Measurements from ENCODE around the gene VPS72.
"Not testable (repeated sequence)": the region's sequence is repeated elsewhere in the genome, so short reads cannot be mapped to it uniquely, and the experiment has no call there.

Gene VPS72, protein sequence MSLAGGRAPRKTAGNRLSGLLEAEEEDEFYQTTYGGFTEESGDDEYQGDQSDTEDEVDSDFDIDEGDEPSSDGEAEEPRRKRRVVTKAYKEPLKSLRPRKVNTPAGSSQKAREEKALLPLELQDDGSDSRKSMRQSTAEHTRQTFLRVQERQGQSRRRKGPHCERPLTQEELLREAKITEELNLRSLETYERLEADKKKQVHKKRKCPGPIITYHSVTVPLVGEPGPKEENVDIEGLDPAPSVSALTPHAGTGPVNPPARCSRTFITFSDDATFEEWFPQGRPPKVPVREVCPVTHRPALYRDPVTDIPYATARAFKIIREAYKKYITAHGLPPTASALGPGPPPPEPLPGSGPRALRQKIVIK

DNA sequence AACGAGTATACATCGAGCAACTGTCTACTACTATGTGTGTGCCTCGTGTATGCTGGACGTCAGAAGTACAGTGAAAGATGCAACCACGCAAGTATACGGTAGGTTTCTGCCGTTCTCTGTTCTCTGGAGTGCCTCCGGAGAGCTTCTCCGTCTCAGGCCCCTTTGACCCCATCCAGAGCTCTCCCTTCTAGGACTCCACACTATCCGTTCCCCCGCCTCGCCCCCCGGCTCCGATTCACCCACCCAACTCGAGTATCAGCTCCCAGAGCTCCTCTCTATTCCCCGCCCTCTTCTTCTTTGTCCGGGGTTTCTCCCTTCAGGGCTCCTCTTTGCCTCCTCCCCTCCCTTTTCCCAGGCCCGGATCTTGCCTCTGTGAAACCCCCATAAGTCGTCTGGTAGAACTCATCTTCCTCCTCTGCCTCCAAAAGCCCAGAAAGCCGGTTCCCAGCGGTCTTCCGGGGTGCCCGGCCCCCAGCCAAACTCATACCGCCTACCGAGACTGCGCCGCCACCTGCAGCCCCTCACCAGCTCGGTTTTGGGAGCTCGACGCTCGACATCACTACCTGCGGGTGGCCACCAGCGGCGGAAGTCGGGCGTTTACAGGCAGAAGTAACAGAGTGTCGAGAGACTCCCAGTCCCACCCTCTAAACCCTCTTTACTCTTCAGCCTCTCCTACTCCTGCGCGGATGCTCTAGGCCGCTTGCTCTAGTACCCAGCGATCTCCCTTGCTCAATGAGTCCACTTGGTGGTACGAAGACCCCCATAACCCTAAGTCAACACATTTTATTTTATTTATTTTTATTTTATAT is at the start of gene VPS72:
Gene VPS72, minus strand, starts transcription at position 561 of the 809 bp plus-strand sequence. Its CDS starts 76 bp downstream, at position 485.
- peak within 1 kb of the TSS; percentile 97 for H3K4me3 ChIP-seq (ENCODE audit: low read depth, low read length)

DNA sequence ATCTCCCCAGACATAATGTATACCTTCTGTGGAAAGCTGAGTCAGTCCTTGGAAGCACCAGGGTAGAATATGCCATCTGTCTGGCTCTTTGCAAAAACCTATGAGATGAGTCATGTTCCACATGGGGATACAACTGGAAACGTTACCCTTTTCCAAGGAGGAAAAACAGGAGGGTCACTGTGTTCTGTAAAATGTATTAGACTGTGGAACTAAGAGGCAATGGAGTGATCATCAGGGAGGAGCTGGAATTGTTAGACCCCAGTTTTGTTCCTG is 48.4 kb upstream of the VPS72 start:
- no peak overlapping the region for H3K4me3 ChIP-seq (ENCODE audit: low read depth, low read length)

DNA sequence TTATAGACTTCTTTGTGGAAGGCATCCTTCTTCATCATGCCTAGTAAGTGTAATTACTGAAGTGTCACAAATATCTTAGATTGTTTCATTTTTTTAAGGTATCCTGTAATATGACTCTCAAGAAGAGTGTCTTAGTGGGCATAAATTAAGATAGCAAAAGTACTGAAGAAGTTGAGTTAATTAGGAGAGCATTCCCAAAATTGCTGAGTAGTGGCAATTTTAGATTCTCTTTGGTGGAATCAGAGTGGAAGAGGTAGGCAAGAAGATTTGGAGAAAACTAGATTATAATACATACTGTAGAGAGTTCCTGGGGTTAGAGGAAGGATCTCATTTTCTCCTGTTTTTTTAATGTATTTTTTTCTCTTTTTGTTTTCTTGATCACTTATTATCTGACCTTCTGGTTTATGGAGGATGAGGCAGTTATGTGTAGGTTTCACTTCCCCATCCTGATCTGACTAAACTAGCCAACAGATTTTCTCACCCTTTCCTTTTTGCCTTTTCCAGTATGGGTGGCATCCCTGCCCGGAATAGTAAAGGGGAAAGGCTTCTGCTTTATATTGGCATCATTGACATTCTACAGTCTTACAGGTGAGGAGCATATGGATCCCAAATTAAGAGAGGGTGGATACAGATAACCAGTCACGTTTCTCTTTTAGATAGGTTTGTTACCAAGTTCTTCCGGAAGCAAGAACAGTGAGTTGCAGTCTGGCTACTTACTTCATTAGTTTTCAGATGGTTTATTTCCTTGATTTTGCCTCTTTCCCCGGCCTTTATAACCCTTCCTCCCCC is 47.9 kb upstream of the VPS72 start:
- H3K4me3 ChIP-seq (ENCODE audit: low read depth, low read length): no peak overlapping the region

DNA sequence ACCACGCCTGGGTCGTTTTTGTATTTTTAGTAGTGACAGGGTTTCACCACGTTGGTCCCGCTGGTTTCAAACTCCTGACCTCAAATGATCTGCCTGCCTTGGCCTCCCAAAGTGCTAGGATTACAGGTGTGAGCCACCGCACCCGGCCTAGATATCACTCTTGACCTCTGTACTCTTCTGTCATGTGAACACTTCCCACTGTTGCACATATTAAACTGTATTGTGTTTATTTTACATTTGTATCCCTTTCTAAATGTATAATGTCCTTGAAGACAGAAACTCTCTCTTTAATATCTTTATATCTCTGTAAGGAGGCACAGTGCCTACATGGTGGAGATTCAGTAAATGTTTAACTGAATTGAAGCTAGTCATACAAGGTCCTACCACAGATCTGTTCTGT is 45.2 kb upstream of the VPS72 start:
- H3K4me3 ChIP-seq (ENCODE audit: low read depth, low read length): no peak overlapping the region

DNA sequence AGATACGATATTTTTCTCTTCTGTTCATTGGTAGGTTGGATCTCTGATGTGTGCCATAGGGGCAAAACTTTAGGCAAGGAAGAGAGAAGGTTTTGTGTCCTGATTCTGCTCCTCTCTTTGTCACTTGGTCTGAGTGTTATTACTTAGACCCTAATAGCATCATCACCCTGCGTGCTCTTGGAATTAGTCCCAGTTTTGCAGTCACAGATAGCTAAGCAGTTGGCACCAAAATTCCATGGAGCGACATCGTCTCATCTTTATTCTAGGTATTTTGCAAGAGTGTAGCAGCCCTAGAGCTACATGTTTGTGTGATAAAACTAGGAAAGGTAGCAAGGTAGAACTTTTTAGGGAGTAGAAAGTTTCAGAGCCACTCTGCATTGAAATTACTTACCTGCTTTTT is 32.1 kb upstream of the VPS72 start:
- H3K4me3 ChIP-seq (ENCODE audit: low read depth, low read length): no peak overlapping the region

DNA sequence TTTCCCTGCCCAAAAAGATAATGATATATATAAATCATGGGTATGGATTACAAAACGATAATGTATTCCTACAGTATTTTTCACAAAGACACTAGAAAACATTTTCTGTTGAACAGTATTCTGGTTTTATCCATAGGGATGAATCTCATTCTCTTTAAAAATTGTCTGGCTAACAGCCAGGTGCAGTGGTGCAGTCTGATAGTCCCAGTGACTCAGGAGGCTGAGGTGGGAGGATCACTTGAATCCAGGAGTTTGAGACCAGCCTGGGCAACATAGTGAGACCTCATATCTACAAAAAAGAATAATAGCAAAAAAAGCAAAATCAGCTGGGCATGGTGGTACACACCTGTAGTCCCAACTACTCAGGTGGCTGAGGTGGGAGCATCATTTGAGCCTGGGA is 31.6 kb upstream of the VPS72 start:
- no peak overlapping the region for H3K4me3 ChIP-seq (ENCODE audit: low read depth, low read length)

DNA sequence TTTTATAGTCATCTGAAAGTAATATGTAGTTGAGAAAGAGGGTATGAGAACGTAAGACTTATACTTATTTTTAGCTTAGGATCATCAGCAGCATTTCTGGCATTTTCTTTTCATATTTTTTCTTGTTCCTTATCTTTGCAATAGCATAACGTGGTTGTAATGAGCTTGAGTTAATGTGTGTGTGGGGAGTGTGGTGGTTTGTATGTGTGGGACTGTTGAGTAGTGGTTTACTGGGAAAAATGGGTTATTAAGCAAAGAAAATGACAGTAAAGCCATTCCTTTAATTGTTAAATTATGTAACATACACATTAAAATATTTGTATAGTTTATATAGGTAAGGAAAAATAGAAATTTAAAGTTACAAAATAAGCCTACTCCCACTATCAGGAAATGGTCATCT is 23.6 kb upstream of the VPS72 start:
- no peak overlapping the region for H3K4me3 ChIP-seq (ENCODE audit: low read depth, low read length)

DNA sequence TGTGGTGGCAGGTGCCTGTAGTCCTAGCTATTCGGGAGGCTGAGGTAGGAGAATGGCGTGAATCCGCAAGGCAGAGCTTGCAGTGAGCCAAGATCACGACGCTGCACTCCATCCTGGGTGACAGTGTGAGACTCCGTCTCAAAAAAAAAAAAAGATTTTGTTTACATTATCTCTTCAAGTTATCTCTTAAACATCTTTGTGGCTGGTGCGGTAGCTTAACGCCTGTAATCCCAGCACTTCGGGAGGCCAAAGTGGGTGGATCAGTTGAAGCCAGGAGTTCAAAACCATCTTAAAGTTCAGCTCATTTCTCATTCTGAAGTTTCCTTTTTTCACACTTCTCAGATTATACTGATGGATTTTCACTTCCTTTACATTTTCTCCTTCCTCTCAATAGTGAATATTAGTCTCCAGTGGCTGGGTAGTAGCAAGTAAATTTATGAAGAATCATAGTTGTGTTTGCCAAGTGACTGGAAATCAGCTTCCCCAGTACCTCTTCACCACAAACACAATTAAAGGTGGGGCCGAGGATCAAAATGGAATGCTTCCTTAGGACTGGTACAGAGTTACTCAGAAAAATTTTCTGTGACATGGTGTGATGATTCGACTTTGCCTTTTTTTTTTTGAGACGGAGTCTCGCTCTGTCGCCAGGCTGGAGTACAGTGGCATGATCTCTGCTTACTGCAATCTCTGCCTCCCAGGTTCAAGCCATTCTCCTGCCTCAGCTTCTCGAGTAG is 22.1 kb upstream of the VPS72 start:
- H3K4me3 ChIP-seq (ENCODE audit: low read depth, low read length): no peak overlapping the region

DNA sequence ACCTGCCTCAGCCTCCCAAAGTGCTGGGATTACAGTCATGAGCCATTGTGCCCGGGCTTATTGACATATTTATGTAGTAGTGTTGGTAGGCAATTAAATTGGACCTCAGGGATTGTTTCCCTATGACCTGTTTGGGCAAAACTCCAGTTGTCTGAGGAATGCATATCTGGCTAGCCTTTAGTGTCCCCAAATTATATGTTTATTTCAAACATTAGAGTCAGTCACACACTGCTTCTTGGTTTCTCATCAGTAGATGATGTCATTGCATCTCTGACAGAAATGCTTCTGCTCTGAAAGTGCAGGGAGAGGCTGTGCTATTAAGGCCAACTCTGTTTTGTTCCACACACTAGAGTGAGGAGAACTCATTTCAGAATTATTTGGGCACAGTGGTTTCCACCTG is 20.8 kb upstream of the VPS72 start:
- H3K4me3 ChIP-seq (ENCODE audit: low read depth, low read length): no peak overlapping the region

DNA sequence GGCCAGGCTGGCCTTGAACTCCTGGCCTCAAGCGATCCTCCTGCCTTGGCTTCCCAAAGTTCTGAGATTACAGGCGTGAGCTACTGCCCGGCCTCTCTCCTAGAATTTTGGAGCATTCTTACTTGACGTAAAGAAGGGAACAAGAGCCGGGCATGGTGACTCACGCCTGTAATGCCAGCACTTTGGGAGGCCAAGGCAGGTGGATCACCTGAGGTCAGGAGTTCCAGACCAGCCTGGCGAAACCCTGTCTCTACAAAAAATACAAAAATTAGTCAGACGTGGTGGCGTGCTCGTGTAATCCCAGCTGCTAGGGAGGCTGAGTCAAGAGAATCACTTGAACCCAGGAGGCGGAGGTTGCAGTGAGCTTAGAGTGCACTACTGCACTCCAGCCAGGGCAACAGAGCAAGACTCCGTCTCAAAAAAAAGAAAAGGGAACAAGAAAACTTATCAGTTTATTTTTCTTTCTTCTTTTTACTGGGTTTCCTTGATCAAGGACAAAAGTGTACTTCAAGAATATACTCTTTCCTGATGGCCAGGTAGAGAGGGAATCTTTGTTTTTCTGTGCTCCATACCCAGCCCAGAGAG is 15.5 kb upstream of the VPS72 start:
- H3K4me3 ChIP-seq (ENCODE audit: low read depth, low read length): not testable (repeated sequence)

DNA sequence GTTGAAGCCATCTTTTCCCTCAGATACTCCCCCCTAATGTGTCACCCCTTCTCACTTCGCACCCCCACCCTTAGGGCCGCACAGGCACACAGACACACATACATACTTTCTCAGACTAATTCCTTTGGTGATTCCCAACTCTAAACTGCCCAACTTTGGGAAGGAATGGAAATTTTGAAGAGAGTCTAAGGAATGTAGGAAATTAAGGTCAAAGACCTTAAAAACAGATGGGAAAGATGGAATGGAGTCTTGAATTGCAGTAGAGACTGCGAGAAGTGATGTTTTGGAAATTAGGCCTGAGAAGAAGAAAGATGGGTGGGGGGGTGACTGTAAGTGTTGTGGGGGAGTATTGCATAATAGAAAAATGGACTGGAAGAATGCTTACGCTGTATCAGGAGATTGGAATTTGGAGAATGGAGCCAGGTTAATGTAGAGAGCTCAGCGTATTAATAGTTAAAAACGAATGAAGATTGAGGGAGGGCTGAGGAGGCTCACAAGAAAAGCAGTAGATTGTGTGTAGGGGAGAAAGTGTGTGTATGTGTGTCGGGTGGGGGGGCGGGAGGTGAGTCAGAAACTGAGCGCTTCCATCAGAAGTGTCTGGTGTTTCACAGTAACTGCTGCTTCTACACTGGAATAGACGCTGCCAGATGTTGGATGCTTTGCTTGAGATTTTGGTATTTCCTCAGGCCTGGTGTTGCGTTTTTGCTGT is 10.0 kb upstream of the VPS72 start:
- H3K4me3 ChIP-seq (ENCODE audit: low read depth, low read length): peak overlapping the region; percentile 85

DNA sequence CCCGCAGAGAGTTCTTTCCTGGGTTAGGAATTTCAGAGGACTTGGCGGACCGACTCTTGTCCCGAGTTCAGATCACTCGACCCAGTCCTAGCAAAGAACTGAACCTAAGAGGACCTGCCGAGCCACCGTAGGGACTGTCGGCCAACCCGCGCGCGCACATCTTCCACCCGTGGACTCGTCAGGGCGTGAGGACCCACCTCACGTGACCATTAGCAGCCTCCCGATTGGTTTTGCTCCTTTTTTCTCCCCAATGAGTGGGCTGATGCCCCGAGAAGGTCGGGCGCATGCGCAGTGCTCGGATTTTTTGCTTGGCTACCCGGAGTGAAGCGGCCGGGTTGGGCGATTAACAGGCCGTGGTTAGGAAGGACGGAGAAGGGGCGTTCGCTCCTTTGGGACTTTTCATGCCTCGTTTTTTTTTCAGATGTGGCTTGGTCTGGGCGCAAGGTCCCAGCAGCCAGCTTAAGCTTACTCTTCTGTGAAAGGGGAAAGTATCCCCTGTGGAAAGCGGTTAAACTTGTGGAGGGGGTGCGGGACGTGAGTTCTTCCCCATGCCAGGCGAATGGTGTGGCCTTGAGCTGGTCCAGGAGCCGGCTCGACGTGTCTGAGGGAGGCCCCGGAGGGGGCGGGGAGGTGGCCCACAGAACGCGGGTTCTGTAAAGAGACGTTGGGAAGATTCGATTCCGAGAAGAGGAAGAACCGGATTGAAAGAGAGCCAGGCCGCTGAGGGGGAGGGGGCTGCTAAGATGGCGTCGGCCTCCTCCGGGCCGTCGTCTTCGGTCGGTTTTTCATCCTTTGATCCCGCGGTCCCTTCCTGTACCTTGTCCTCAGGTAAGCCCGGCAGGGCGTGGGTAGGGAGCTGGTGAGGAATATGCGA is 8.5 kb upstream of the VPS72 start, which contains the start of gene PIP5K1A:
Gene PIP5K1A, plus strand, starts transcription at position 299 of the 874 bp plus-strand sequence. Its CDS starts 445 bp downstream, at position 744.
- H3K4me3 ChIP-seq (ENCODE audit: low read depth, low read length): peak within 1 kb of the TSS; percentile 85

DNA sequence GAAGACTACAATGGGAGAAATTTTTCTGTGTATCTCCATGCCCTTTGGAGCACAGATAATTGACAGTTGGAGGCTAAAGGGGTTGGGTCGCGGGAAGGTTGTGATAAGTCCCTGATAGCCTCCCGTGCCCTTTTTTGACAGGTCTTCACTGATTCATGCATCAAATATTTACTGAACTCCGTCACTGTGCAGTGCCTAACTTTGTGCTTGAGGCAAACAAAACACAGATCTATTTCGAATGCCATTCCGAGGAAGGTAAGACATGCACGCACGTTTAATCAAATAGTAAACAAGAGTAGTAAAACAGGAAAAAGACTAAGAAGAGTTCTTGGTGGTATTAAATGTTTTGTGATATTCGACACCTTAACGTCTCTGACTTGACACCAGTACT is 7.9 kb upstream of the VPS72 start:
- peak overlapping the region; percentile 85 for H3K4me3 ChIP-seq (ENCODE audit: low read depth, low read length)

DNA sequence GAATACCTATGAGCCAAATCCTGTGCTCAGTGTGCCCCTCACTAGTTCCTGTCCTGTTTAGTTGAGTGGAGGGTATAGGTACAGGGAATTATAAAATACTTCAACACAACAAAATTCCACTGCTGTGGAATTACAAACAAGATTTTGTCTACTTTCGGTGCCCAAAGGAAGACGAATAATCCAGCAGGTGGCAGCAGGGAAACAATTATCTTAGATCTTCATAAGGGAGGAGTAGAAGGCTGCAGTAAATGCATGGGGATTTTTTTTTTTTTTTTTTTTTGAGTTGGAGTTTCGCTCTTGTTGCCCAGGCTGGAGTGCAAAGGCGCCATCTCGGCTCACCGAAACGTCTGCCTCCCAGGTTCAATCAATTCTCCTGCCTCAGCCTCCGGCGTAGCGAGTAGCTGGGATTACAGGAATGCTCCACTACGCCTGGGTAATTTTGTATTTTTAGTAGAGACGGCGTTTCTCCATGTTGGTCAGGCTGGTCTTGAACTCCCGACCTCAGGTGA is 6.3 kb upstream of the VPS72 start:
- no peak overlapping the region for H3K4me3 ChIP-seq (ENCODE audit: low read depth, low read length)

DNA sequence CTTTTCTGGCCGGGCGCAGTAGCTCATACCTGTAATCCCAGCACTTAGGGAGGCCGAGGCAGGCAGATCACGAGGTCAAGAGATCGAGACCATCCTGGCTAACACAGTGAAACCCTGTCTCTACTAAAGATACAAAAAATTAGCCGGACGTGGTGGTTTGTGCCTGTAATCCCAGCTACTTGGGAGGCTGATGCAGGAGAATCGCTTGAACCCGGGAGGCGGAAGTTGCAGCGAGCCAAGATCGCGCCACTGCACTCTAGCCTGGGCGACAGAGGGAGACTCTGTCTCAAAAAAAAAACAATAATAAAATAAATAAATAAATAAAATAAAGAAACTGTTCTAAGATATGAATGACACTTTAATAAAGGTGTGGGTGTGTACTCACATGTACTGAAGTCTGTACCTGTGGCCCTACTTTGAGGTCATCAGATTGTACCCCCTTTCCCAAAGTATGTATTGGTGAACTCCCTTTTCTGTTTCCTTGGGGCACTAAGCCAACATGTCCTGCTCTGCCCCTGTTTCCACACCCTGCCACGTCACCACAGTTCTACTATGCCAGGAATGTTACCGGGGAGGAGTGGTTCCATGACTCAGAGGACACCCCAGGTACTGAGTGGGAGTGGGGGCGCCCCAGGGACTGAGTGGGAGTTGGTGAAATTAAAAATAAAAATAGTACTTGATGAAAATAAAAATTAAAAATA is 5.0 kb upstream of the VPS72 start:
- H3K4me3 ChIP-seq (ENCODE audit: low read depth, low read length): not testable (repeated sequence)

DNA sequence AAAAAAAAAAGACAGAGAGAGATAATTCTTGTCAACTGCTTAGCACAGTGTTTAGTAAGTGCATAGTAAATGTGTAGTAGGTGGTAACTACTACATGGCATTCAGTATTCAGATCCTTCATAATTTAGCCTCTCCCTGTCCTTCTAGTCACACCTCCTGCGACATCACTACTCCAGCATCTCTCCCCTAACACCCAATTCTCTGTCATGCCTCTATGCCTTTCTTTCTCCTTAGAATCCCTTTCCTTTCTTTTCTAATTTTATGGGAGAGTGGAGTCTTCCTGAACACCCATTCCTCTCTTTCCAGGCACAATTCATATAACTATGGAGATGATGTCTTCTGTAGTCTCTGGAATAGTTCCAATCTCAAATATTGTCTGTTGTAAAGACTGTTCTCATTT is 3.9 kb upstream of the VPS72 start:
- no peak overlapping the region for H3K4me3 ChIP-seq (ENCODE audit: low read depth, low read length)

DNA sequence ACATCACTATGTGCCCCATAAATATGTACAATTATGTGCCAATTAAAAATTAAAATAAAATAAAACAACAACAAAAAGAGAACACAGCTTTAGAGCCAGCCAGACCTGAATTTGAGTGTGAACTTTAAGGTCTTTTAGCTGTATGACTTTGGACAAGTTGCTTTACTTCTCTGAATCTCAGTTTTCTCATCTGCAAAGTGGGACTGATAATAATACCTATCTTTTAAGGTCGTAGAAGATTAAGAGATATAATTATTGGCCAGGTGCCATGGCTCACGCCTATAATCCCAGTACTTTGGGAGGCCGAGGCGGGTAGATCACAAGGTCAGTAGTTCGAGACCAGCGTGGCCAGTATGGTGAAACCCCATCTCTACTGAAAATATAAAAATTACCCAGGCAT is 3.3 kb upstream of the VPS72 start:
- no peak overlapping the region for H3K4me3 ChIP-seq (ENCODE audit: low read depth, low read length)

DNA sequence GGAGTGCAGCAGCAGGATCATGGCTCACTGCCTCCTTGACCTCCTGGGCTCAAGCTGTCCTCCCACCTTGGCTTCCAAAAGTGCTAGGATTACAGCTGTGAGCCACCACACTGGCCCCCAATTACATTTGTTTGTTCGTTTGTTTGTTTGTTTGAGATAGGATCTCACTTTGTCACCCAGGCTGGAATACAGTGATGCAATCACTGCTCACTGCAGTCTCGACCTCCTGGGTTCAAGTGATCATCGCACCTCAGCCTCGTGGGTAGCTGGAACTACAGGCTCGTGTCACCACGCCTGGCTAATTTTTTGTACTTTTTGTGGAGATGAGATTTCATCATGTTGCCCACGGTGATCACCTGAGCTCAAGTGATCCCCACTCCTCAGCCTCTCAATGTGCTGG is 2.0 kb upstream of the VPS72 start:
- no peak overlapping the region for H3K4me3 ChIP-seq (ENCODE audit: low read depth, low read length)

All from iPS-11a (cell line).